ENCODE results near the gene NOTUM.

NOTUM gene

DNA sequence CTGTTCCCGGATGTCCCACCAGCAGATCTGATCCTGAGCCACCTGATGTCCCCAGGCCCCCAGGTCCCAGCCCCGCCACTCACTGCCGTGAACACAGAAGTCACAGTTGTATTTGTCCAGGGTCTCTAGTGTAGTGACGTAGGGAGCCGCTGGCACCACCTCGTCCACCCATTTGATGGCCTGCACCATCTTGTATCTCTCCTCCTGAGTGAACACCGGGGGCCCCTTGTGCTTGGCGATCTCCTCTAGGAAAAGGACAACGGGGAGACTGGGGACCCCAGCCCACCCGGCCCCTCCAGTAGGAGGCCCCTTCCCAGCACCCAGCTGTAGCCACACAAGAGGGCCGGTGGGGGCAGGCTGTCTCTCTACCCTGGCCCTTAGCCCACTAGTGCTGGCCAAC is 52.2 kb downstream of the NOTUM start:
- no peak for FAIRE-seq

DNA sequence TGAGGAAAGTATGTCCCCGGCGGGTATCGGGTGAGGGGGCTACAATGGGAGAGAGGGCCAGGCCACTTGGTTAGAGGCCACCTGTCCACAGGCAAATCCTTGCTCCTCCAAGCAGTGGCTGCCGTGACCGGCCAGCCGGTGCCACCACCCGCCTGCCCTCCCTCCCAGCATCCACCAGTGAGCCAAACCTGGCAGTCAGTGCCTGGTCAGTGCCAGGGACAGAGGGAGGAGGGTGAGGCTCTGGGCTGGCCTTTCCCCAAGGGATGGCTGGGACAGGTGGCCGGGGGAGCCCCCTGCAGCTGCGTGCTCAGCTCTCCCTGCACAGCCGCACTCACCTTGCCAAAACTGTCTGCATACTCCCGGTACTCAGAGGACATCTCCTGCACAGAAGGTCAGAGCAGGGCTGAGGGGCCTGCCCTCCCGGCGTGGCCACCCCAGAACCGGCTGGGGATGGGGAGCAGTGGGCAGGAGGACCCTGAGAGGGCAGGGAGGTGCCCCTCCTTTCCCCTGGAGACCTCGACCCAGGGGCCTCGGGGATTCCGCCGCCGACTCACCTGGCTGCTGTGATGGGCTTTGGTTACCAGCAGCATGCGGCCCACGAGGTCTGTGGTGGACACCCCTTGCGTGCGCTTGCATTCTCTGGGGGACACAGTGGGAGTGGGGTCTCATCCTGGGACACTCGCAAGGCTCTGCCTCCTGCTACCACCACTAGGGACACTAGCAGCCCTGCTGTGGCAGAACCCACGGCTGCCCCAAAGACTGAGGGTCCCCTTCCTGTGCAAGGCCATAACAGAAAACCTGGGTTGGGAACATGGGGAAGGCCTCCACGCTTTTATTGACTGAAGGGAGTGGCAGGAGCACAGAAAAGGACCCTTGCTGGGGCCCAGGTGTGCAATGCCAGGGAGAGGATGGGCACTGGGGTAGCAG is 53.5 kb downstream of the NOTUM start:
- no peak for FAIRE-seq

DNA sequence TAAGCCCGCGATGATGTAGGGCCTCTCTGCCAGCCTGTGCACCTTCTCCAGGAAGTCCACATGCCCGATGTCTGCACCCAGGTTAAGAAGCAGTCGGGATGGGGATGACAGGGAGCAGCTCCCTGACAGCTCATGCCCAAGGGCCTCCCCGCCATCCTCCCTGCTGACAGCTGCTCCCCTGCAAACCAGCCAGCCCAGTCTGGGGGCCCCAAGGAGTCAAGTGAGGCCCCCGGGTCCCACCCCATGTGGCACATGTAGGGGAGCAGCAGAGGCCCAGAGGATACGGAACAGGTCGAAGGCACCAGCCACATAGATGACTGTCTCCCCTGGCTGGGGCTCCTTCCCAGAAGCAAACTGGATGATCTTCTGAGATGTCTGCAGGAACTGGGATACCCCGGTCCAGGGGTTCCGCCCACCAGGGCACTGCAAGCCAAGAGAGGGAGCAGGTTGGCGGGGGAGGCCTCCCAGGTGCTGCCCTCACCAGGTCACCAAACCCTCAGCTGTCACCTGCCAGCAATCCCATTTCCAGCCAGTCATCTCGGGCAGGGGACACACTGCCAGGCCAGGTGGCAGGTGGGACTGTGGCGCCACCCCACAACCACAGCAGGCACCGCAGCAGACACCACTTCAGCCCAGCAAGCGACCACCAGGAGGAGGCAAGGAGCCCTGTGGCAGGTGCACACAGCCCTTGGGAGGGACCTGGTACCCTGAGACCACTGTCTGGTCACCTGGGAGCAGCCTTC is 54.3 kb downstream of the NOTUM start:
- FAIRE-seq, result no peak

DNA sequence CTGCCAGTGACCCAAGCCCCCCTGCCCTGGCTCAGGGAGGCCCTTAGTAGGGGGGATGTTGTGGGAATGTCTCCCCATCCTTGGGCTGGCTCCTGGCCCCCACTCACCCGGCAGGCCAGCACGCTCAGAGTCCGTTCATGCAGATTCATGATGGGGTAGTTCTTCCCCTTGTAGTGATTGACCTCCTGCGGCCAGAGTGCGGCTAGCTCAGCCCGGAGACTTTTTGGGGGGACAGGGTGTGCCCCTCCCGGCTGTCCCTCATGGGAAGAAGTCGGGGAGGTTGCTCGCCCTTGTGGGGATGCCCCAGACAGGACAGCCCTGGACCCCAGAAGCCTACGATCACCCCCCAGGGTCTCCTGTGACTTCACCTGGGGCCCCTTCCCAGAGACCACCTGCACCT is 55.0 kb downstream of the NOTUM start:
- FAIRE-seq, result no peak

DNA sequence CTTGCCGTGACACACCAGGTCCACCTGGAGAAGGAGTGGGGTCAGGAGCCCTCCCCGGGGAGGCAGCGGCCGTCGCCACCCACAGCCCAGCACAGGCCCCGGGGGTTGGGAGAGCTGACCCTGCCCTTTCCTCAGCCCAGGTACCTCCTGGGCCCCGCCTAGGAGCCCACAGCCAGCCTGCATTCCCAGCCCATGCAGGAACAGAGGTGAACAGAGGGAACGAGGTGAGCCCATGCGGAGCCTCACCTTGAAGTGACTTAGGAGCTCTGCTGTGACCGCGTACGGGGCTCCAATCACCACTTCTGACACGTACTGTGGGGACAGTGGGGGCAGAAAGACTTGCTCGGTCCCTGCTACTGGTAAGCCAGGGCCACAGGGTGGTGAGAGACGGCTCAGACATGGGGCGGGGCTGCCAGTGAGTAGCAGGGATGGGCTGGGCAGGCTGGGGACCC is 55.5 kb downstream of the NOTUM start:
- FAIRE-seq, result no peak

DNA sequence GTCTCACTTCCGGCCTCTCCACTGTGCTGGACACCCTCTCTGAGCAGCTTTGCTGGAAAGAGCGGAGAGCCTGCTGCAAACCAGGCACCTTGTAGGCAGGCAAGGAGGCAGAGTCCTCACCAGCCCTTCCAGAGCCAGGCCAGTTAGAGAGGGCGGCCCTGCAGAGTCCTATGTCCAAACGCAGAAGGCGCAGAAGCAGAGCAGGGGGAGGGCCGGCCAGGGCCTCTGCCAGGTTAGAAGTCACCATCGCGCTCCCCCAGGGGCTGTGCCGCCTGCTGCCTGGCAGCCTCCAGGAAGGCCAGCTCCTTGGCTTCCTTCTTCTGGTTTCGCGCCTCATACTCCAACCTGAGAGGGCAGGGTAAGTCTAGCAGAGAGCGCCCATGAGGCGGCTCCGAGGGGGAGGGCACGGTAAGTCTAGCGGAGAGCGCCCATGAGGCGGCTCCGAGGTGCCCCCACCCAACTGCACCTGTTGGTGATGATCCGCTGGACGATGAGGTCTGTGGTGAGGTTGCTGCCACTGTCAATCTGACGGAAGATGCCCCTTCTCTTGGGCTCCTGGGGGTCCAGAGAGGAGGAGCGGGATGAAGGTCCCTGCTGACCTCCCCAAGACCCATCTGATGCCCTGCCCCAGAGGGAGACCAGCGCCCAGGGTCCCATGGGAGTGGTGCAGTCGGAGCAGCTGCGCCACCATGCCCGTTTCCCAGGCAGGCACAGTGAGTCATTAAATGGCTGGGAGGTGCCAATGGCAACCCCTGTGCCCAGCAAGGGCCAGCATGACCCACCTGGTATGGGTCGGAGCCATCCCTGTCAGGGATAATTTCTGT is 56.2 kb downstream of the NOTUM start:
- no peak for FAIRE-seq

DNA sequence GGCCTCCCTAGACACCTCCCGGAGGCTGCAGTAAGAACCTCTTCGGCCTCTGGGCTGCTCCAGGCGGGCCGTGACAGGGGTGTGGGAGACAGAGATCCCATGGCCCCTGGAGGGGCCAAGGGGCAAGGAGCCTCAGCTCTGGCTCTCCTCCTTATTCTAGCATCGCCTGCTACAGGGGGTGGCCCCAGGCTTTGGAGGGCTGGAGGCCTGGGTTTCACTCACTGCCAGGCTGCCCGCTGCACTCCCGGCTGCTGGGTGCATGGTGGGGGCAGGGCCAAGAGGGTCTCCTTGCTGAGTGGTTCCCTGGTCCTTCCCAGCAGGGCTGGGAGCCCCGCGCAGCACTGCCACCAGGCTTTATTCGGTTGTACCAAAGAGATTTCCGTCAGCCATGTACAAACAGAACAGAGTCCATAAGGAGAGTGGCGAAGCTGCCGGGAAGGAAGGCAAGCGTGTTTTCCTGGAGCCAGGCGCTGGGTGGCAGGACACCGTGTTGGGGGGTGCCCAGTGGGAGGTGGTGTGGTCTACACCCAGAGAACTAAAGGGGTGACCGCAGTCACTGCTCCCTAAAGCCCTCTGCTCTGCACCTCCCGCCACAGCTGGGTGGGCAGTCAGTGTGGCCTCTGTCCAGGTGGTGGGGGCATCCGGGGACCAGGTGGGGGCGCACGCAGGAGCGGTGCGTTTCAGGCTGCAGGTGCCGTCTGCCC is 56.9 kb downstream of the NOTUM start:
- no peak for FAIRE-seq

DNA sequence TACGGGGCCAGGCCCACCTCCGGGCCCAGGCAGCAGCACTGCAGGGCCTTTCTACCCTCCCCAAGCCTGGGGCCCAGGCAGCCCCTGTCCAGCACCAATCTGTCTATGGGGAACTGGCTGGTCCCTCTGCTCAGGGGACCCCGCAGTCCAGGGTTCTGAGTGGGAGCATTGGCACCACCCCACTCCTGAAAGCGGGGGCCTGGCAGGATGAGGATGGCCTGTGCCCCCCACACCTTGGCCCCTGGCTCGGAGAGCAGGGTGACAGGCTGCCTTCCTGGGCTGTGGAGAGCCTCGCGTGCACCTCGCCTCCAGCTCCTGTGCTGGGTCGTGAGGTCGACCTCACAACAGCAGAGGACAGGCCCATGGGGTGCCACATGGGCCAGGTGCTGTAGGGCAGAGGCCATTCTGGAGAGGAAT is 57.6 kb downstream of the NOTUM start:
- FAIRE-seq, result no peak

DNA sequence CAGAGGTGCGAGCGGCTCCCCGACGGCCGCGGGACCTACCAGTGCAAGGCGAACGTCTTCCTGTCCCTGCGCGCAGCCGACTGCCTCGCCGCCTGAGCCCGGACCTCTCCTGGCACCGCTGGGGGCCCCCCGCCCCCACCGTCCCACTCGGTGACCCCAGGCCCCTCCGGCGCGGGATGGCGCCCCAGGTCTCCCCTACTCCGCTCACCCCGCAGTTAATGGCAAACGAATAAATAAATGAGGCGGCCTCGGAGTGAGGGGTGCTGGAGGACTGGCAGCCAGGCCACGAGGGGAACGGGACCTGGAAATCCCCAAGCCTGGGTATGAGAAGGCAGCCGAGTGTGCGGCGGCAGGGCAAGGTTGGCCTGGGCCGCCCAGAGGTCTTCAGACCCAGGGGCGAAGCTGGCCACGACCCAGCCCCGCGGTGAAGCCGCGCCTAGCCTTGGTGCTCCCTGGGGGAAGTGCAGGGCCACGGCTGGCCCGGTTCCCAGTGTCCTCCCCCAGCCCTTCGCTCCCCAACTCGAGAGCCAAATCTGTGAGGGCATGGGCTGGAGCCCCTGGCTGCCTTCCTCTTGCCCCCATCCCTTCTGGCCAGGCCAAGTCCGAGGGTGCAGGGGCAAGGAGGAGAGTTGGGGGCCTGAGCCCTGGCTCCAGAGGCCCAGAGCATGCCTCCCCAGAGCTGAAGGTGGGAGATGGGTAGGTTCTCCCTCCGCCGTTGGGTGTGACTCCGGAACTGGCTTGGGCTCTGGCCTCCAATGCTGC is 58.2 kb downstream of the NOTUM start:
- no peak for FAIRE-seq

Data from colon (tissue), 2 donors.